GM18499 (cell line): ENCODE data around the gene TMBIM6.

Experiments
- ATAC-seq: cut with Tn5 transposase; IDR thresholded peaks from one replicate; pipeline ENCODE4 v1.9.1; 2021; ENCODE audit warnings: moderate number of reproducible peaks; ENCODE audit not compliant: insufficient read depth, unreplicated experiment

TMBIM6 gene

DNA sequence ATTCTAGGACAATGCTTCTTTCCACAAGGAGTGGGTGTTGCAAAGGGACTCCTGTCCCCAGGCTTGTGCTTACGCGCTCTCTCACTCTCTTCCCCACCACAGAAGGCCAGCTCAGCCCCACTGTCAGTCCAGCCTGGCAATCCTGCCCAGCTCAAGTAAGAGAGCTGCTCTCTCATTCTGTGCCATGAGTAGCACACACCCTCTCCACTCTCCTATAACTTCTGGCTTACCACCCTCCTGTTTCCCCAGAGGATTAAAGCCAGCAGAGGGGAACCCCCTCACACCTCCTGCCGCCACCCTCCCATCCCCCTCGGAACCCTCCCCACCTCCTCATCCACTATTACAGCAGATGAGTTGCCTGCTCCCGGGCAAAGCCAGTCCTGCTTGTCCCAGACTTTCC is 69.8 kb downstream of the TMBIM6 start:
- ATAC-seq: no peak

DNA sequence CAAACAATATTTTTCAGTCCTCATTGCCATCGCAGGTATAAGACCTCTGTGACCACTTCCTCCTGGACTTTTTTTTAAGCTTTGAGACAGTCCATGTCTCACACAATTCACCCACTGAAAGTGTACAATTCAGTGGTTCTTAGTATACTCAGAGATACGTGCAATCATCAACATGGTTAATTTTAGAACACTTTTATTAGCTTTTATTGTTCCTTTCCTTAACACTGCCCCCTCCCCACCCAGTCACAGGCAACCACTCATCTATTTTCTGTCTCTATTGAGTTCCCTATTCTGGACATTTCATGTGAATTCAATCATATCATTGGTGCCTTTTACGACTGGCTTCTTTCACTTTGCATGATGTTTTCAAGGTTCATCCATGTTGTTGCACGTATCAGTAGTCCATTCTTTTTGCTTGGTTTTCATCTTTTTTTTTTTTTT is 70.6 kb downstream of the TMBIM6 start:
- ATAC-seq: no peak

DNA sequence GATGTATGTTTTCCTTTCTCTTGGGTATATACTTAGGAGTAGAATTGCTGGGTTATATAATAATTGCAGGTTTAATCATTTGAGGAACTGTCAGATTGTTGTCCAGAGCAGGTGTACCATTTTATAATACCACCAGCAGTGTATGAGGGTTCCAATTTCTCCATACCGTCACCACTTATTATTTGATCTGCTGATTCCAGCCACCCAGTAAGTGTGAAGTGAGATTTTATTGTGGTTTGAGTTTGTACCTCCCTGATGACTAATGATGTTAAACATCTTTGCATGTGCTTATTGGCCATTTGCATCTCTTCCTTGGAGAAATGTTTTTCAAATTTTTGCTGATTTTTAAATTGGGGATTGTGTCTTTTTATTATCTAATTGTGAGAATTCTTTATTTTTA is 71.8 kb downstream of the TMBIM6 start:
- no peak for ATAC-seq
